22Rv1 (cell line): ENCODE data around the gene LAMA3.

ENCODE experiments used
- H3K27ac ChIP-seq: fragments of 450-650 bp; 2 replicates; pipeline ENCODE4 v1.5.1; 2017
- ZFX ChIP-seq: fragments of 450-650 bp; IDR thresholded peaks from 2 replicates; pipeline ENCODE4 v1.6.1; 2017; ENCODE audit warnings: antibody characterized with exemption, borderline replicate concordance
- TF ChIP-seq, protein P1 (sequence below): fragments of 450-650 bp; IDR thresholded peaks from 2 replicates; pipeline ENCODE4 v1.5.1; 2017; ENCODE audit warnings: mild to moderate bottlenecking

The LAMA3 gene

DNA sequence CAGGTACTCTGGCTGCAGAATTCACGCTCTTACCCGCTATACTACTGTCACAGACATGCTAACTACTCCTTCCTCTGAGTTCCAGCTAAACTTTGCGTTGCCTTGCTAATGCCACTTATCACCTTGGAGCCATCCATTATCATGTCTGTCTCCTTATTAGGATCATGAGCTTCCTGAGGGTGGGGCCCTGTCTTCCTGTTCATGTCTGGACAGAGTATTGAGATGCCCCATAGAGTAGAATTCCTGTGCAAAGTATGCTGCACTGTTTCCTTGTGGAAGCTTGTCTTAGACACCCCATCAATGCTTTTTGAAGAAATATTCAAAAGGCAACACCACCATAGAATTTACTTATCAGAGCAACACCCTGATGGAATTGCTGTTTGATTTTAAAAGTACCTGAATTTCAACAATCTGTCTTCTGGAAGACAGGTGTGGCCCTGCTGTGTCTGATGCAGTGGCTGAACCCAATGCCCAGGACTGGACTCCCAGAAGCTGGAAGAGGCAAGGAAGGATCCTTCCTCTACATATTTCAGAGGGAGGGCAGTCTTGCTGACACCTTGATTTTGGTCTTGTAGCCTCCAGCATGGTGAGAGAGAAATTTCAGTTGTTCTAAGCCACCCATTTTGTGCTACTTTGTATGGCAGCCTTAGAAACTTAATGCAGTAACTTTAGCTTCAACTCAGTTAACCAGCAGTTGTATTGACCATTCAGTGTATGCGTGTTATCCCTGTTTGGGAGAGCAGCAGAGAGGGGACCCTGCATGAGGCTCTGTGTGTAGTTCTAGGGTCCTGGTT, 5.6 kb downstream of the LAMA3 start:
- no peak overlapping the region for H3K27ac ChIP-seq
- TF ChIP-seq, protein P1, sequence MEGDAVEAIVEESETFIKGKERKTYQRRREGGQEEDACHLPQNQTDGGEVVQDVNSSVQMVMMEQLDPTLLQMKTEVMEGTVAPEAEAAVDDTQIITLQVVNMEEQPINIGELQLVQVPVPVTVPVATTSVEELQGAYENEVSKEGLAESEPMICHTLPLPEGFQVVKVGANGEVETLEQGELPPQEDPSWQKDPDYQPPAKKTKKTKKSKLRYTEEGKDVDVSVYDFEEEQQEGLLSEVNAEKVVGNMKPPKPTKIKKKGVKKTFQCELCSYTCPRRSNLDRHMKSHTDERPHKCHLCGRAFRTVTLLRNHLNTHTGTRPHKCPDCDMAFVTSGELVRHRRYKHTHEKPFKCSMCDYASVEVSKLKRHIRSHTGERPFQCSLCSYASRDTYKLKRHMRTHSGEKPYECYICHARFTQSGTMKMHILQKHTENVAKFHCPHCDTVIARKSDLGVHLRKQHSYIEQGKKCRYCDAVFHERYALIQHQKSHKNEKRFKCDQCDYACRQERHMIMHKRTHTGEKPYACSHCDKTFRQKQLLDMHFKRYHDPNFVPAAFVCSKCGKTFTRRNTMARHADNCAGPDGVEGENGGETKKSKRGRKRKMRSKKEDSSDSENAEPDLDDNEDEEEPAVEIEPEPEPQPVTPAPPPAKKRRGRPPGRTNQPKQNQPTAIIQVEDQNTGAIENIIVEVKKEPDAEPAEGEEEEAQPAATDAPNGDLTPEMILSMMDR: no peak
- TF ChIP-seq ZFX: no peak

DNA sequence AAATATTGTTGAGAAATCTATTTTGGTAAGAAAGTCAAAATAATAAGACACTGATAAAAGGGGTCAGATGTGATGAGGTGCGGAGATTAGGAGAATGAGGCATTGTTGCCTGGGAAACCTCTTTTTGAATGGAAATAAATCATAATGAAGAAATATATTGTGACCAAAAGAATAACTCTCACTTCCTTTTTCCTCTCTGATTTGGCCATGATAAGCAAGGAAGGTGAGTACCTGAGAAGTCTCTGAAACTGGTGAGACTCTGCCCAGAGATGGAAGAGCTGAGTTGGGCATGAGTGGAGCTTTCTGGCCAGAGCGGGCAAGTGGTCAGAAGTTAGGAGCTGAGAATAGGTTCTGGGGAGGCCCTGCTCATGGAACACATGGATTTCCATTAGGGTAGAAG, 11.8 kb downstream of the LAMA3 start:
- H3K27ac ChIP-seq: no peak overlapping the region
- TF ChIP-seq ZFX: no peak
- TF ChIP-seq, protein P1: no peak

DNA sequence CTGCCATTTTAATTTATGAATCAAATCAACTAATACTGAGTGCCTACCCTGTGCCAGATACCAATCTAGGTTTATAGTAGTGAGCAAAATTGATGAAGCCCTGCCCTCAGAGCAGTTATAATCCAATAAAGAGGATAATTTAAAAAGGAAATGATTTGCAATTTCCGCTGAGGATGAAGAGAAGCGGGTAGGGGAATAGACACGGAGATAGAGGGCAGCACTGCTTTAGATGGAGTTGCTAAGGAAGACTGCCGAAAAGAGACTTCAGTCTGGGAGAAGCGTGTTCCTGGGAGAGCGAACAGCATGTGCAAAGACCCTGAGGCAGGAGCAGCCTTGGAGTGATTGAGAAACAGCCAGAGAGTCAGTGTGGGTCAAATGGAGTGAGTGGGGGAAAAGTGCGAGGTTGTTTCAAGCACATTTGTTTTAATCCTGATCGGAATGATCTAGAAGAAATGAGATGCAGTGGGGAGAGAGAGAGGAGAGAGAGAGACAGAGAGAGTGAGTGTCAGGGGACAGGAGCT, 12.4 kb downstream of the LAMA3 start:
- TF ChIP-seq, protein P1: no peak
- TF ChIP-seq ZFX: no peak
- no peak overlapping the region for H3K27ac ChIP-seq

DNA sequence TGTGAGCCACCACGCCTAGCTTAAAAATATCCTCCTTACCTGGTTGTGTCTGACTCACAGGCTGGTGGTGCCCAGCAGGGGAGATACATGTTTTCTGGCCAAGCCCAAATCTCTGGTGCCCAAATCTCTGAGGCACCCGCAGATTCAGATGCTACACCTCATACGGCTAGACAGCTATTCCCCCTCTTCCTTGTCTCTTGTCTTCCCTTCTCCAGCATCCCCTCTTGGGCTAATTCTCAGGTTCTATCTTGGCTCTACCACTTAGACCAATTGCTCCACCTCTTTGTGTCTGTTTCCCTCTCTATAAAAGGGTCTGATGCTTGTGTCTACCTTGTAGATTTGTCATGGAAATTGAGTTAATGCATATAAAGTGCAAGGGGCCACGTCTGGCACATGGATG, 13.4 kb downstream of the LAMA3 start:
- TF ChIP-seq, protein P1: no peak
- no peak for TF ChIP-seq ZFX

DNA sequence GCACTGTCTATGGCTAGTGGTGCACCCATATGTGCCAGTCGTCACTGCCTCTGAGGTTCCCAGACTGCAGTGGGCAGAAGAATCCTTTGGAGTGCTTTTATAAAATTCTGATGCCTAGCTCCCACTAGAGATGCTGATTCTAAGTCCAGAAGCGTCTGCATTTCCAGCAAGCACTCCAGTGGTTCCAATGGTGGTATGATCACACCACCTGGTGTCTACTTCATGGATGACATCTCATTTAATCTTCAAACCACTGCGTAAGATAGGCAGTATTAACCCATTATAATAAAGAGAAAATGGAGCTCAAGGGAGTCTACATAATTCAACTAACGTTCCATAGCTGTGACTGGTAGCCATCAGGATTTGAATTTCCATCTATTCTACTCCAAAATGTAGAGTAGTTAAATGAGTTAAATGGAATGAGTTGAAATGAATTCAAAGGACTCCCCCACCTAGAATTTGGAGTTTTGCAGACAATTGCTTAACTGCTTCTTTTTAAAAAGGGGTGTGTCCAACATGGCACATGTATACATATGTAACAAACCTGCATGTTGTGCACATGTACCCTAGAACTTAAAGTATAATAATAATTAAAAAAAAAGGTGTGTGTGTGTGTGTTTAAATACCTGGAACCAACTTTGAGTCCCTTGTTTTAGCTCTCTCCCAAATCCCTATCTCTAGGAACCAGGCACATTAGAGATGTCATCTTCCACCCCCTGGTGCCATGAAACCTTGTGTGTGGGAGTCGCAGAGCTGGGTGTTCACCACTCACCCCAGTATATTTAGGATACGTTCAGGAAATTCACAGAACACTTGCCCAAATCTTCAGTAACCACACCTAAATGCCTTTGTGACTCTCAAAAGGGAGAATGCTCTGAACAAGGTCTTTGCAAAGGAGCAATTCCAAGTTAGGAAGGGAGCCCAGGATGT, 14.1 kb downstream of the LAMA3 start:
- TF ChIP-seq, protein P1: peak; percentile 75
- TF ChIP-seq ZFX: no peak
- H3K27ac ChIP-seq: no peak overlapping the region

More for the DNA sequence above, 13.4 kb downstream of the LAMA3 start:
- H3K27ac ChIP-seq: no peak overlapping the region

DNA sequence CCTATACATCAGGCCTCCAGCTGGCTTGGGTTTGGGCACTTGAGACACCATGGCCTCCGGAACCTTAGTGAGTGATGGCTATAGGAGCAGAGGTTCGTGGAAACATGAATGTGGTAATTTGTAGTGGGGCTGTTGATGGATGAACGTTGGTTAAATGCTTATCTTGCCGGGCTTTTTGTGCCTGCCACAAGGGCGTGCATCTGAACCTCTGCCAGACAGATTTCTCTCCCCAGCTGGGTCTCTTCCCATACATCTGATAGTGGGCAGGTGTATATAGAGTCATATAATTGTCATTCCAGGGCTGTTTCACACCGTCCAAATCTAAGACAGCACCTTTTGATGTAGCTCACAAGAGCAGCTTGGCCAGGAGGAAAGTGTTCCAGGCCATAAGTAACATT, 14.7 kb downstream of the LAMA3 start:
- TF ChIP-seq ZFX: no peak
- TF ChIP-seq, protein P1: no peak
- no peak overlapping the region for H3K27ac ChIP-seq
